HG03460 (cell line): ENCODE data around the gene WDR27.
A peak's percentile ranks its signal among the peaks of the same experiment; 100 is the strongest.

ENCODE experiments used
- ATAC-seq: cut with Tn5 transposase; IDR thresholded peaks from one replicate; pipeline ENCODE4 v1.9.1; 2021; ENCODE audit not compliant: unreplicated experiment

The WDR27 gene

GRCh38 chr6:169568314-169569087 is 133.3 kb downstream of the WDR27 start:
- ATAC-seq = no peak

- no peak for ATAC-seq
These were observed 134.0 kb downstream of the WDR27 start for GRCh38 chr6:169567819-169568218.

GRCh38 chr6:169566961-169567750 is 134.7 kb downstream of the WDR27 start:
- ATAC-seq = no peak

- ATAC-seq = no peak
These were observed 135.5 kb downstream of the WDR27 start for GRCh38 chr6:169566319-169566718.

- ATAC-seq = no peak
These were observed 137.2 kb downstream of the WDR27 start for GRCh38 chr6:169564453-169565240.

GRCh38 chr6:169561665-169562064 is 140.2 kb downstream of the WDR27 start:
- no peak for ATAC-seq

GRCh38 chr6:169559592-169559991 is 142.2 kb downstream of the WDR27 start:
- no peak for ATAC-seq

GRCh38 chr6:169558774-169559441 is 142.9 kb downstream of the WDR27 start:
- ATAC-seq = no peak

- no peak for ATAC-seq
These were observed 143.5 kb downstream of the WDR27 start for GRCh38 chr6:169558378-169558773.

GRCh38 chr6:169557887-169558286 is 143.9 kb downstream of the WDR27 start:
- no peak for ATAC-seq

- ATAC-seq = peak; percentile 99
These were observed 144.9 kb downstream of the WDR27 start for GRCh38 chr6:169556758-169557548.

- no peak for ATAC-seq
These were observed 145.7 kb downstream of the WDR27 start for GRCh38 chr6:169555971-169556617.

- ATAC-seq = no peak
These were observed 155.8 kb downstream of the WDR27 start for GRCh38 chr6:169545982-169546381.

GRCh38 chr6:169543704-169544103 is 158.1 kb downstream of the WDR27 start:
- no peak for ATAC-seq

- ATAC-seq = no peak
These were observed 159.3 kb downstream of the WDR27 start for GRCh38 chr6:169542491-169542890.

GRCh38 chr6:169539176-169539897 is 162.5 kb downstream of the WDR27 start:
- ATAC-seq = no peak

GRCh38 chr6:169536446-169537170 is 165.2 kb downstream of the WDR27 start:
- no peak for ATAC-seq

GRCh38 chr6:169534039-169534421 is 167.8 kb downstream of the WDR27 start:
- ATAC-seq = no peak
